ENCODE measurements around the gene TGFBR3L. TPM values are rescaled to one million over a fixed set of nuclear protein-coding genes. Genes with fewer than 3 reads are reported as not detected.

TGFBR3L gene
- polyA plus RNA-seq, 1 donor from 2014 or later: not detected

GRCh38 chr19:7931221-7932061, 16.8 kb downstream of the TGFBR3L start:
- no peak overlapping the region for H3K27ac Mint-ChIP-seq
- H3K4me3 Mint-ChIP-seq: no peak overlapping the region
- peaks cover 4% of the 10 kb centered on the region for H3K36me3 Mint-ChIP-seq
- peaks cover 0 to 7% (median 0%) of the 10 kb centered on the region in 3 donors for H3K4me1 Mint-ChIP-seq
- no peaks in the 10 kb centered on the region for H3K27me3 Mint-ChIP-seq
- no peaks in the 10 kb centered on the region for H3K9me3 Mint-ChIP-seq

DNA sequence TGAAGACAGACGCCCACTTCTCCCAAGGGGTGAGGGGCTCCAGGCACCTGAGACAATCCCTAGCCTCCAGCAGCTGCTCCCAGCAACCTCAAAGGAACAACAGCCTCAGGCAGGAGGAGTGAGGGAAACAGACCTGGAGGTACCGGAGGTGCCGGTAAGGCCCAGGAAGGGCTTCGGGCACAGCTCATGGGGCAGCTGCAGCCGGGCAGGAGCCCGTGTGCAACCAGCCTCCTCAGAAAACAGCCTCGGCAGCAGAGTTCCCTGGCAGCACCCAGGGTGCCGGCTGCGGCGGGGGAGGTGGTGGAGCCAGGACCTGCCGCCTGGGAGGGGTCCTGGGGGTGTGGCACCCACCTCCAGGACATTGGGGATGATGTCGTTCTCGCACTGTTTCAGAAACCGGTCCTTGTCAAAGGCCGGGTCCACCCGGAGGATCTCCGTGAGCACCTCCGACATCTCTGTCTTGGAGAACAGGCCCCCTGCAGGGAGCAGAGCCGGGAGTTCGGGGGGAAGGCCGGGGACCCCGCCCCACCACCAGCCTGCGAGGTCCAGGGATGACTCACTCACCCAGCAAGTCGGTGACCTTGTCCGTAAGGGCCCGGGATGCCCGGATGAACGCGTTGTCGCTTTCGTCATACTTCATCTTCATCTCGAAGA, 17.8 kb downstream of the TGFBR3L start:
- Mint-ChIP-seq H3K27me3 (no peaks in the 10 kb centered on the region), H3K4me3 (peak overlapping the region in 1 of 4 donors; percentile 55), H3K4me1 (peaks cover 0 to 7% (median 0%) of the 10 kb centered on the region in 3 donors), H3K36me3 (peaks cover 6% of the 10 kb centered on the region), H3K9me3 (no peaks in the 10 kb centered on the region), H3K27ac (no peak overlapping the region)

- no peaks in the 10 kb centered on the region for H3K9me3 Mint-ChIP-seq
- H3K27ac Mint-ChIP-seq: no peak overlapping the region
- H3K4me3 Mint-ChIP-seq: no peak overlapping the region
- no peaks in the 10 kb centered on the region for H3K27me3 Mint-ChIP-seq
- peaks cover 0 to 7% (median 0%) of the 10 kb centered on the region in 3 donors for H3K4me1 Mint-ChIP-seq
- H3K36me3 Mint-ChIP-seq: peaks cover 6% of the 10 kb centered on the region
These were observed 18.3 kb downstream of the TGFBR3L start for GRCh38 chr19:7932930-7933300.

- Mint-ChIP-seq H3K27me3 (no peaks in the 10 kb centered on the region), H3K9me3 (no peaks in the 10 kb centered on the region), H3K36me3 (peaks cover 4% of the 10 kb centered on the region), H3K4me3 (no peak overlapping the region), H3K4me1 (peaks cover 0 to 3% (median 0%) of the 10 kb centered on the region in 3 donors), H3K27ac (no peak overlapping the region)
These were observed 18.8 kb downstream of the TGFBR3L start for GRCh38 chr19:7933411-7933810.

DNA sequence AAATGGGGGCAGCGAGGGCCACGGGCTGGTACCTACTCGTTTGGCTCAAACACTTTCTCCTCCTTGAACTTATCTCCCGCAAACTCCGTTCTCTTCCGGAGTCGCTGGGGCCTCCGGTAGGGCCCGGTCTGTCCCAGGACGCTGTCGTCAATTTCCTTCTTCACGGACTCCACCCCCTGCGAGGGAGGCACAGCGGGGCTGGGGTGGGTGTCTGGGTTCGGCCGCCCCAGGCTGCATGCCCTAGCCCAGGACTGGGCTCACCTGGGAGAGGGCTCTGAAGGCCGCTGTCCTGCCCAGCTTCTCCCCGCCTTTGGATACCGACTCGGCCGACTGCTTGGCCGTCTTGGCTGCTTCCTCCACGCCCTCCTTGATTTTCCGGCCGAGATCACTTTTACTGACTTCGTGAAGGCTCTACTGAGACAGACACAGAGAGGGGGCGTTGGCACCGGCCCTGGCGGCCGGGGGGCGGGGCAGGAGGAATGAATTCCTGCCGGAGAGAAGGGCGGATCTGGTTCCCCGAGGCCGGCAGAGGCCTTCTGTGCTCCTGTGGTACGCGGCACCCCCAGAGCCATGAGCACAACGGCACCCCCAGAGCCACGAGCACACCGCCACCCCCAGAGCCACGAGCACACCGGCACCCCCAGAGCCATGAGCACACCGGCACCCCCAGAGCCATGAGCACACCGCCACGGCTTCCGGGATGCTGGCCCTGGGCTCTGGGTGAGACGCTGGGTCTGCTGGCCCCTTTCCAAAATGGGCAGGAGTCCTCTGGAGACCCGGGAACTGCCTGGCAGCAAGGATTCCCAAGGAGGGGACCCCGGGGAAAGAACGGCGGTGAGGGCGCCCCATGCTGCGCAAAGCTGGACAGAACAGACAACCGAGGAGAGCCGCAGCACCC, 19.4 kb downstream of the TGFBR3L start:
- Mint-ChIP-seq H3K27me3 (no peaks in the 10 kb centered on the region), H3K4me1 (peaks cover 0 to 3% (median 3%) of the 10 kb centered on the region in 3 donors), H3K4me3 (no peak overlapping the region), H3K27ac (no peak overlapping the region), H3K9me3 (no peaks in the 10 kb centered on the region), H3K36me3 (peaks cover 2% of the 10 kb centered on the region)

- Mint-ChIP-seq H3K9me3 (no peaks in the 10 kb centered on the region), H3K27me3 (no peaks in the 10 kb centered on the region), H3K4me3 (no peak overlapping the region), H3K27ac (no peak overlapping the region), H3K4me1 (peaks cover 0 to 3% (median 3%) of the 10 kb centered on the region in 3 donors), H3K36me3 (peaks cover 2% of the 10 kb centered on the region)
These were observed 20.1 kb downstream of the TGFBR3L start for GRCh38 chr19:7934766-7935165.

DNA sequence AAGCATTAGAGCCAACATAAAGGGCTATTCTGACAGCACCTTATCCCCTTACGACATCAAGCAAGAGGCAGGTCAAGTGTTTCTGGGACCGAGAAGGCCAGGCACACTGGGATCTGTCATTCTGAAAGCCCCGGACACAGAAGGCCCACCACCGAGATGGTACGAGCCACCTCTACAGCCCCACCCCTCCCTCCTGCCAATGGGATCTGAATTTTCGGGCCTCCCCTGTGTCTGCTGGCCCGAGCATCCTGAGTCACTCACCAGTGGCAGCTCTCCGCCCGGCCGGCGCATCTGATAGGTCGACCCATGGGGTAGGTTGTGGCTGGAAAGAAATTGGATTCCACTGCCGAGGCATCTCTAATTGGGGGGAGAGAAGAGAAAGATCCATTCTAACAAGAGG, 26.2 kb downstream of the TGFBR3L start:
- Mint-ChIP-seq H3K4me1 (peaks cover 8 to 18% (median 15%) of the 10 kb centered on the region in 3 donors), H3K36me3 (peaks cover 4% of the 10 kb centered on the region), H3K4me3 (peak overlapping the region in 3 of 4 donors; percentile 23 to 72 (median 48)), H3K27me3 (no peaks in the 10 kb centered on the region), H3K9me3 (no peaks in the 10 kb centered on the region), H3K27ac (peak overlapping the region in 1 of 3 donors; percentile 53)

DNA sequence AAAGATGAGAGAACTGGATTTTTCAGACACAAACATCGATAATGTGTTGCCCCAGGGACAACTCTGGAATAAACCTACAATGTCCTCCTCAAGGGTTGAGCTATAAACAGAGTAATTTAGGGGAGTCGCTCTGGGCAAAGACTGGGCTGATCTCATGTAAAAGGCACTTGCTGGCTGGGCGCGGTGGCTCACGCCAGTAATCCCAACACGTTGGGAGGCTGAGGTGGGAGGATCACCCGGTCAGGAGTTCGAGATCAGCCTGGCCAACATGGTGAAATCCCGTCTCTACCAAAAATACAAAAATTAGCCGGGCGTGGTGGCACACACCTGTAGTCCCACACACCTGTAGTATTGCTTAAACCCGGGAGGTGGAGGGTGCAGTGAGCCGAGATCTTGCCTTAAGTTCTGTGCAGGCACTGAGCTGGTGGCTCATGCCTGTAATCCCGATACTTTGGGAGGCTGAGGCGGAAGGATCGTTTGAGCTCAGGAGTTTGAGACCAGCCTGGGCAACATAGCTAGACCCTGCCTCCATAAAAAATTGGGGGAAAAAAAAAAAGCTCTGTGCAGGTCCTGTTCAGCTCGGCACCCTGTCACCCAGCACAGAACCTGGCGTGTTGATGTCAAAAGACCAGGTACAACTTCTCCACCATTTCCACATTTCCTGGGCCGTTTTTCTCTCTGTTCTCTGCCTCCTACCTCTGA, 27.4 kb downstream of the TGFBR3L start:
- H3K4me1 Mint-ChIP-seq: peaks cover 8 to 18% (median 15%) of the 10 kb centered on the region in 3 donors
- peak overlapping the region in 2 of 3 donors; percentile 36 to 39 for H3K27ac Mint-ChIP-seq
- H3K9me3 Mint-ChIP-seq: no peaks in the 10 kb centered on the region

GRCh38 chr19:7942981-7943443, 28.4 kb downstream of the TGFBR3L start:
- peak overlapping the region; percentile 83 to 97 (median 91) for H3K4me3 Mint-ChIP-seq
- no peaks in the 10 kb centered on the region for H3K27me3 Mint-ChIP-seq
- peaks cover 2% of the 10 kb centered on the region for H3K36me3 Mint-ChIP-seq
- H3K27ac Mint-ChIP-seq: peak overlapping the region; percentile 90 to 97 (median 91)
- H3K9me3 Mint-ChIP-seq: no peaks in the 10 kb centered on the region
- H3K4me1 Mint-ChIP-seq: peaks cover 8 to 18% (median 15%) of the 10 kb centered on the region in 3 donors

More for the DNA sequence above, 27.4 kb downstream of the TGFBR3L start:
- Mint-ChIP-seq H3K27me3 (no peaks in the 10 kb centered on the region), H3K36me3 (peaks cover 2% of the 10 kb centered on the region), H3K4me3 (peak overlapping the region in 3 of 4 donors; percentile 64 to 87 (median 83))

GRCh38 chr19:7943444-7944176, 29.0 kb downstream of the TGFBR3L start, which contains the start of gene TIMM44:
TIMM44 (minus strand) TSS chr19:7943666; CDS start chr19:7943651, 15 bp downstream.
- Mint-ChIP-seq H3K27ac (peak within 1 kb of the TSS; percentile 90 to 97 (median 91)), H3K36me3 (peaks cover 2% of the 10 kb centered on the region), H3K9me3 (no peaks in the 10 kb centered on the region), H3K4me1 (peaks cover 8 to 18% (median 15%) of the 10 kb centered on the region in 3 donors), H3K27me3 (no peaks in the 10 kb centered on the region), H3K4me3 (peak within 1 kb of the TSS; percentile 83 to 97 (median 91))

- peaks cover 8 to 15% (median 12%) of the 10 kb centered on the region in 3 donors for H3K4me1 Mint-ChIP-seq
- peak overlapping the region; percentile 90 to 97 (median 91) for H3K27ac Mint-ChIP-seq
- H3K9me3 Mint-ChIP-seq: no peaks in the 10 kb centered on the region
- H3K4me3 Mint-ChIP-seq: peak overlapping the region; percentile 83 to 97 (median 91)
- H3K36me3 Mint-ChIP-seq: peaks cover 2% of the 10 kb centered on the region
- no peaks in the 10 kb centered on the region for H3K27me3 Mint-ChIP-seq
These were observed 29.6 kb downstream of the TGFBR3L start for GRCh38 chr19:7944177-7944761.

- Mint-ChIP-seq H3K4me3 (peak overlapping the region in 1 of 4 donors; percentile 23), H3K27ac (no peak overlapping the region), H3K27me3 (no peaks in the 10 kb centered on the region)
These were observed 33.3 kb downstream of the TGFBR3L start for GRCh38 chr19:7947939-7948338.

GRCh38 chr19:7953060-7953459, 38.4 kb downstream of the TGFBR3L start:
- H3K9me3 Mint-ChIP-seq: no peaks in the 10 kb centered on the region
- H3K4me1 Mint-ChIP-seq: no peaks in the 10 kb centered on the region
- H3K27me3 Mint-ChIP-seq: no peaks in the 10 kb centered on the region
- no peak overlapping the region for H3K27ac Mint-ChIP-seq
- no peaks in the 10 kb centered on the region for H3K36me3 Mint-ChIP-seq
- H3K4me3 Mint-ChIP-seq: no peak overlapping the region

More at GRCh38 chr19:7947939-7948338, 33.3 kb downstream of the TGFBR3L start:
- no peaks in the 10 kb centered on the region for H3K36me3 Mint-ChIP-seq
- H3K9me3 Mint-ChIP-seq: no peaks in the 10 kb centered on the region
- H3K4me1 Mint-ChIP-seq: peaks cover 3 to 13% (median 8%) of the 10 kb centered on the region in 3 donors
